GM18858 (cell line): ENCODE measurements around the gene IL37.

Experiments
- ATAC-seq: cut with Tn5 transposase; IDR thresholded peaks from one replicate; pipeline ENCODE4 v1.9.1; 2021; ENCODE audit not compliant: unreplicated experiment

The IL37 gene, protein sequence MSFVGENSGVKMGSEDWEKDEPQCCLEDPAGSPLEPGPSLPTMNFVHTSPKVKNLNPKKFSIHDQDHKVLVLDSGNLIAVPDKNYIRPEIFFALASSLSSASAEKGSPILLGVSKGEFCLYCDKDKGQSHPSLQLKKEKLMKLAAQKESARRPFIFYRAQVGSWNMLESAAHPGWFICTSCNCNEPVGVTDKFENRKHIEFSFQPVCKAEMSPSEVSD

DNA sequence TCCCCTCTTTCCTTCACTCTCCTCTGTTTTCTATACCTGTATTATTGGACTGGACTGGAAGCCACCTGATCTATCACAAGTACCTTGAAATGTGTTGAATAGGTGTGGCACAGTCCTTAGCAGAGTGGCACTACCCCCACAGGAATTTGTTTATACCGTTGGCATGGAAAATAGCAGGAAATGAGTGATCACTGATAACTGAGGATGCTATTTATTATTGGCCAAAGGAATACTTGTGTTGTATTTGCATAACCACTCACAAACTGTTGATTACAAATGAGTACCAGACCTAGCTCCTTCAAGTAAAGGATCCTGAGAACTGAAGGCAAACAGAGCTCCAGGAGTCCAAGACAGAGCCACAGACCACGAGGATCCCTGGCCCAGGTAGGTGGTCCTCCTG is at the start of gene IL37:
TSS of gene IL37 (plus strand) at position 301 of the 400 bp plus-strand sequence. CDS start 1,848 bp downstream, outside the sequence.
- no peak for ATAC-seq

DNA sequence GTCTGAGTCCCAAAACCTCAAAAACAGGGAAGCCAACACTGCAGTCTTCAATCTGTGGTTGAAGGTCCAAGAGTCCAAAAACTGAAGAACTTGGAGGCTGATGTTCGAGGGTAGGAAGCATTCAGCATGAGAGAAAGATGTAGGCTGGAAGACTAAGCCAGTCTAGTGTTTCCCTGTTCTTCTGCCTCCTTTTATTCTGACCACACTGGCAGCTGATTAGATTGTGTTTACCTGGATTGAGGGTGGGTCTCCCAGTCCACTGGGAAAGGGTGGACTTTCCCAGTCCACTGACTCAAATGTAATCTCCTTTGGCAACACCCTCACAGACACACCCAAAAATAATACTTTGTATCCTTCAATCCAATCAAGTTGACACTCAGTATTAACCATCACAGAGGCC is 46.9 kb upstream of the IL37 start:
- no peak for ATAC-seq

GRCh38 chr2:112866128-112866835 is 44.7 kb upstream of the IL37 start:
- ATAC-seq, result no peak

DNA sequence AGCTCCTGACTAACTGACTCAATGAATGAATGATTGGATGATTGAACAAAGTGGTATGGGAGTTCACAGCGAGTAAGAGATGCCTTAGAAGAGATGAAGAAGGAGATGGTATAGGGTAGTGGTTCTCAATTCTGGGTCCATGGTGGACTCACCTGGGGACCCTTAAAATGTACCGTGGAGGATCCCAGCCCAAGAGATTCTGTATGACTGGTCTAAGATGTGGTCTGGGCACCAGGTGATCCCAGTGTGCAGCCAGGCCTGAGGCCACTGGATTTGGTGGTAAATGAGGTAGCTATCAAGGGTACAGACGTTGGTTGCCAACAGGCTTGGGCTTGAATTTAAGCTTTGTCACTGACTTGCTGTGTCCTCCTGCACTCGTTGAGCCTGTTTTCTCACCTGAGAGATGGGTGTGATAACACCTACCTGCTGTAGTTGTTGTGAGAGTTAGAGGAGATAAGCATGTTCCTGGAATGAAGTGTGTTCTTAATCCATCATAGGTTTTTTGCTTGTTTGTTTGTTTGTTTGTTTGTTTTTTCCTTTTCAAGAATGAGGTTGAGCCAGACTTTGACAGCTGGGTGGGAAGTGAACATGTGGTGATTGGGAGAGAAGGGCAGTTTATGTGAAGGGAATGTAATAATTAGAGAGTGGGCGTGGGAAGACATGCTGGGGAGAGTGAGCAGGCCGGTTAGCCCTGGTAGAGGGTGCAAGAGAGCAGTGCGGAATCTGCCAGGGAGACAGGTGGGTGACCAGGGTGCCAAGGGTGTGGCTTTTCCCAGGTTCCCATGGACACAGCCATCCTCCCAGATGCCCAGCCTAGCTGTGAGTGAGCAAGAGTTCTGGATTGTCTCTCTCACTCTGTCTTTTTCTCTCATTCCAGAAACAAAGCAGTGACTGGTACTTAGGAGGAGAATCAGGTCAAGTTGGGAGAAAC is 43.0 kb upstream of the IL37 start:
- ATAC-seq, result no peak

DNA sequence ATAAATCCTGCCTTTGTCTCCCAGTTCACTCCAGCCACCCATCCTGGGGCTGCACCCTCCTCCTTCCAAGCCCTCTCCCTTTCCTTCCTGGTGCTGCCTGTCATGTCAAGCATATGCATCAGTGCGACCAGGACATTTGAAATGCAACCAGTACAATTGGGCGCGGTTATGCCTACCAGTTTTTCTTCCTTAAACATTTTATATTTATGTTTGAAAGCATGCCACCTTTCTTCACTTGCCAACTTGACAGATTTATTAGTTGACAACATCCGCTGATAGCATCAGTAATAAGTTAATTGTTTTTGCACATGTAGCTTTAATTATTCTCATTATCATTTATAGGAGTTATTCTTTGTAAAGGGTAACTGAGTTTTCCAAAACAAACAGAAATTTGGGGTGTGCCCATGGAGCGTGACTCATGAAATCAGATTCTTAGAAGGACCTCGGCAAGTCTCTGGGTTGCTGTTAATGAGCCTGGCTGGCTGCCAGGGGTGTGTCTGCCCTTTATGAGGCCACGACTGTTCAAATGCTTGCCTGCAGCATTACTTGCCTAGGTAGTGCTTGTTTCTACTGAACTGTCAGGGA is 41.6 kb upstream of the IL37 start:
- no peak for ATAC-seq

- ATAC-seq, result no peak
Measured at GRCh38 chr2:112870841-112871835, 39.8 kb upstream of the IL37 start.

DNA sequence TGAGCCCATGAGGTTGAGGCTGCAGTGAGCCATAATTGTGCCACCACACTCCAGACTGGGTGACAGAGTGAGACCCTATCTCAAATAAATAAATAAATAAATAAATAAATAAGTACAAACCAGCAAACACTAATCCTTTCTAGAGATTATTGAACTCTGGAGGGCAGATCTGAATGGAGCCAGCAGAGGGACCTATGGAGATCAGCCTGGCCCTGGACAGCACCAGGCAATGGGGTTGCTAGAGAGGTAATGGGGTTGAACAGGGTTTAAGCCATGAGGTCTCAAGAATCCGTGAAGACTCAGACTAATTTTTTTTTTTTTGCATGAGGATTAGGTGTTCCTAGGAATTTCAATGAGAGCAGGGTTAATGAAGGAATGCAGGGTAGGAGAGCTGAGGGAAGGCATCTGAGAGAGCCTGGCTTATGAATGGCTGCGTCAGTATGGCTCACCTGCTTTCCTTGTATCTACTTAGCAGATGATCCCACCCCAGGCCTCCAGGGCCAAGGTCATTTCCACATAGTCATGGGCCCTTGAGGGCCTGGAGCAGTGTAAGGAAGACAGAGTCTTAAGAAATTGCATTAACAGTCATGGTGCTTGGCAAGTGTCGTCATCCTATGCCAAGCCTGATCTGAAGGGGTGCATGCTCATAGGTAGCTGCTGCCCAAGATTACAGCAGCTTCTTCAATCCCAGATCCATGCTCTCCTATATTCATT is 34.6 kb upstream of the IL37 start:
- no peak for ATAC-seq

- no peak for ATAC-seq
Measured at GRCh38 chr2:112876971-112877361, 34.0 kb upstream of the IL37 start.

- no peak for ATAC-seq
Measured at GRCh38 chr2:112877423-112877822, 33.5 kb upstream of the IL37 start.

DNA sequence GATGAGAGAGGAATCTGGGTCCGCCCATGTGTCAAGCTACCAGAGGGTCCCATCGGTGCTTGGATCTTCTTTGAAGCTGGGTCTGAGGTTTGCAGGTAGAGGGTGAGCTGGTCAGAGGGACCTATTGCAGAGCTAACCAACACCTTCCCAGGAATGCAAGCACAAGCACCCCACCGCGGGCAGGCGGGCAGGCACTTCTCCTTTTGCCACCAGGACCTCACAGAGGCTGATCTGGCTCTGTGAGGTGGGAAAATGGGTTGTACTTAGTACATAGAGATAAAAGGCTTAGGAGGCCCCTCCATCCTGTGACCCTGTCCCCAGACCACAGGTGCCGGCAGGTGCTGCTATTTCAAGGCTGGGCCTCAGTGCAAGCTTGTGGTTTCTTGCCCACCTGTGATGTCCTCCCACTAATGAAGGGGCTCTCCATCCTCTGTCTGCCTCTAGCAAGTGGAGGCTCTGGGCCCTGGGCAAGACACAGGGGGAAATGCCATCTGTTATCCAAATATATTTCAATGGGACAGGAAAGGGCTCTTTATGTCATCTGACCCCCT is 31.4 kb upstream of the IL37 start:
- ATAC-seq, result no peak

DNA sequence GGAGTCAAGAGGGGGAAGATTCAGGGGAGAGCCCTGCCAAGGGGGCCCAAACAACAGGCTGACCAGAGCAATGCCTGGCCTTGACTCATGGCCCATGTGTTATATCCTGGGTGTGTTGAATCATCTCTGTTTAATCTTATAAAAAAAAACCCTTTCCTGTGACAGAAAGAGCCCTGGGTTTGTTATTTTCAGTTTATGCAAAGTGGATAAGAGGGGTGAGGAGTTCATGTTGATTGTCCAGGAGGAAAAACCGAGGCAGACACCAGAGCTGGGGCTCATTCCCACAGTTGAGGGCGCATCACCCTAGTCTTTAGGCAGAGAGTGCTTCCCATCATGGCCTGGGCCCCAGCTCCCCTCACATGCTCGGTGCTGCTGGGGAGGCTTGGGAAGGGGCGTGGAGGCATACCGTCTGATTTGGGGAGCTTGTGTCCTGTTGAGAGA is 30.9 kb upstream of the IL37 start:
- ATAC-seq, result no peak

DNA sequence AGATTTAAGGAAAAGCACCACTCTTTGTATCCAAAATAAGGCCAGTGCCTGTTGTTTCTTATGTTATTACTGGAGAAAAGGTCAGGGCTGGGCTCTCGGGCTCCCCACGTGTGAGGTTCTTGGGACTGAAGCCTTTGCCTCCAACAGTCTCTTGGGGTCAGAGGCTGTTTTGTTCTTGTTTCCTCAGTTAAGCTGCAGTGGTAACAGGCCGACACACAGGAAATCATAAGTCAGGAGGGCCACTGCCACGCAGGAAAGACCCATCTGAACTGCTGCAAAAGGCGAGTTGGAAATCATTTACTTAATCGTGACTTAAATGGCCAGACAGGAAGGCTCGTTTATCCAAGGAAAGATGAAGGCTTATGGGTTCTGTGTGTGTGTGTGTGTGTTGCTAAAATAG is 30.3 kb upstream of the IL37 start:
- no peak for ATAC-seq

- ATAC-seq, result peak; percentile 54
Measured at GRCh38 chr2:112881217-112881985, 29.6 kb upstream of the IL37 start.

- ATAC-seq, result no peak
Measured at GRCh38 chr2:112883669-112884068, 27.3 kb upstream of the IL37 start.

- no peak for ATAC-seq
Measured at GRCh38 chr2:112884869-112885505, 26.0 kb upstream of the IL37 start.

DNA sequence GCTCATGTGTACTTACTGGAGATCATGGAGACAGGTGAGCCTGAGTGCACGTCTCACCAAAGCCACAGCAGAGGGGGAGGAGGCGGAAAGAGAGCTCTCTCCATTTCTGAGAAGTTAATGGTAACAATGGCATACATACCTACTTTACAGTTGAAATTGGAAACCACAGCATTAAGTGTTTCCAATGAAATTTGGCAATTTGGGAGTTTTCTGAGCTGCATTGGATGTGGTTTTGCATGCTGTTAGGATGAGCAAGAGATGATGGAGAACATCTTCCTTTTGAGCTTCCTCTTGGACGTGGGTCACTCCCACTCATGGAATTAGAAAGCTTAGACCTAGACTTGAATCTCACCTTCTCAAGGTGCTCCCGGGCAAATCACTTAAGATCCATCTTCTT is 25.5 kb upstream of the IL37 start:
- ATAC-seq, result no peak

GRCh38 chr2:112886291-112886690 is 24.7 kb upstream of the IL37 start:
- no peak for ATAC-seq
